ENCODE measurements around the gene DTNBP1. TPM values are rescaled to one million over a fixed set of nuclear protein-coding genes. Genes with fewer than 3 reads are reported as not detected.

DTNBP1 gene
- polyA plus RNA-seq, 10 donors = 12.2 to 21.5 (median 17.7) TPM

GRCh38 chr6:15626878-15627674, 35.8 kb downstream of the DTNBP1 start:
- DNase-seq = peak in 1 of 3 donors; percentile 22

GRCh38 chr6:15626160-15626559, 36.7 kb downstream of the DTNBP1 start:
- DNase-seq = no peak

GRCh38 chr6:15623276-15624116, 39.3 kb downstream of the DTNBP1 start:
- peak in 2 of 3 donors; percentile 27 to 48 for DNase-seq

GRCh38 chr6:15622045-15622740, 40.6 kb downstream of the DTNBP1 start:
- DNase-seq = no peak

- DNase-seq = peak in 1 of 3 donors; percentile 45
Measured at GRCh38 chr6:15621203-15622044, 41.4 kb downstream of the DTNBP1 start.

GRCh38 chr6:15620611-15621010, 42.2 kb downstream of the DTNBP1 start:
- peak in 1 of 3 donors; percentile 34 for DNase-seq

- no peak for DNase-seq
Measured at GRCh38 chr6:15619330-15619729, 43.5 kb downstream of the DTNBP1 start.

- no peak for DNase-seq
Measured at GRCh38 chr6:15618685-15619084, 44.1 kb downstream of the DTNBP1 start.

GRCh38 chr6:15616261-15616660, 46.6 kb downstream of the DTNBP1 start:
- no peak for DNase-seq

GRCh38 chr6:15615802-15616201, 47.0 kb downstream of the DTNBP1 start:
- DNase-seq = no peak

GRCh38 chr6:15614277-15614676, 48.6 kb downstream of the DTNBP1 start:
- no peak for DNase-seq

- DNase-seq = peak in 1 of 3 donors; percentile 72
Measured at GRCh38 chr6:15608396-15608795, 54.4 kb downstream of the DTNBP1 start.

GRCh38 chr6:15607603-15608002, 55.2 kb downstream of the DTNBP1 start:
- DNase-seq = no peak

- no peak for DNase-seq
Measured at GRCh38 chr6:15606347-15606746, 56.5 kb downstream of the DTNBP1 start.

GRCh38 chr6:15604843-15605242, 58.0 kb downstream of the DTNBP1 start:
- no peak for DNase-seq

- DNase-seq = no peak
Measured at GRCh38 chr6:15602154-15602553, 60.7 kb downstream of the DTNBP1 start.

- DNase-seq = no peak
Measured at GRCh38 chr6:15598273-15598798, 64.5 kb downstream of the DTNBP1 start.

GRCh38 chr6:15596186-15596896, 66.5 kb downstream of the DTNBP1 start:
- no peak for DNase-seq

GRCh38 chr6:15595461-15596173, 67.2 kb downstream of the DTNBP1 start:
- DNase-seq = no peak

Data from muscle of back (tissue), 11 donors.